HL-60/S4 treated with retinoic acid at 250 ng/mL for 4 days and 3 days (cell line): ENCODE data around the gene STXBP5.
"Not testable (repeated sequence)": the region's sequence is repeated elsewhere in the genome, so short reads cannot be mapped to it uniquely, and the experiment has no call there.

Experiments
- in situ Hi-C: fragments of 300-500 bp; cut with MboI; formaldehyde crosslinking; loops from 2 replicates; pipeline ENCODE4 v1.7.0; 2022; ENCODE audit warnings: low sequenced_read_pairs

STXBP5 gene

GRCh38 chr6:147361311-147361981 is 157.2 kb downstream of the STXBP5 start:
- in situ Hi-C loops = no loop called here

- in situ Hi-C loops = no loop called here
Observed at GRCh38 chr6:147366290-147366689, 162.1 kb downstream of the STXBP5 start.

GRCh38 chr6:147371325-147371724 is 167.1 kb downstream of the STXBP5 start:
- in situ Hi-C loops = no loop called here

- in situ Hi-C loops = no loop called here
Observed at GRCh38 chr6:147372806-147373205, 168.6 kb downstream of the STXBP5 start.

- in situ Hi-C loops = no loop called here
Observed at GRCh38 chr6:147378819-147379218, 174.6 kb downstream of the STXBP5 start.

- in situ Hi-C loops = not testable (repeated sequence)
Observed at GRCh38 chr6:147380841-147381240, 176.6 kb downstream of the STXBP5 start.

GRCh38 chr6:147381712-147382111 is 177.5 kb downstream of the STXBP5 start:
- in situ Hi-C loops = no loop called here

GRCh38 chr6:147382945-147383554 is 178.8 kb downstream of the STXBP5 start:
- in situ Hi-C loops = no loop called here

- in situ Hi-C loops = no loop called here
Observed at GRCh38 chr6:147384029-147384428, 179.8 kb downstream of the STXBP5 start.

GRCh38 chr6:147384737-147385710 is 180.8 kb downstream of the STXBP5 start:
- in situ Hi-C loops = no loop called here

GRCh38 chr6:147389463-147389862 is 185.2 kb downstream of the STXBP5 start:
- in situ Hi-C loops = no loop called here

GRCh38 chr6:147390909-147391536 is 186.8 kb downstream of the STXBP5 start:
- in situ Hi-C loops = no loop called here

GRCh38 chr6:147392917-147393625 is 188.9 kb downstream of the STXBP5 start:
- in situ Hi-C loops = no loop called here

GRCh38 chr6:147395158-147395557 is 190.9 kb downstream of the STXBP5 start:
- in situ Hi-C loops = no loop called here

GRCh38 chr6:147397306-147397705 is 193.1 kb downstream of the STXBP5 start:
- in situ Hi-C loops = no loop called here

GRCh38 chr6:147400968-147401367 is 196.8 kb downstream of the STXBP5 start:
- in situ Hi-C loops = no loop called here

- in situ Hi-C loops = no loop called here
Observed at GRCh38 chr6:147401779-147402178, 197.6 kb downstream of the STXBP5 start.

GRCh38 chr6:147406783-147407182 is 202.6 kb downstream of the STXBP5 start:
- in situ Hi-C loops = no loop called here

GRCh38 chr6:147407571-147407970 is 203.4 kb downstream of the STXBP5 start:
- in situ Hi-C loops = no loop called here

GRCh38 chr6:147416622-147417021 is 212.4 kb downstream of the STXBP5 start:
- in situ Hi-C loops = no loop called here
